ENCODE measurements around the gene CXCL16.

DNA sequence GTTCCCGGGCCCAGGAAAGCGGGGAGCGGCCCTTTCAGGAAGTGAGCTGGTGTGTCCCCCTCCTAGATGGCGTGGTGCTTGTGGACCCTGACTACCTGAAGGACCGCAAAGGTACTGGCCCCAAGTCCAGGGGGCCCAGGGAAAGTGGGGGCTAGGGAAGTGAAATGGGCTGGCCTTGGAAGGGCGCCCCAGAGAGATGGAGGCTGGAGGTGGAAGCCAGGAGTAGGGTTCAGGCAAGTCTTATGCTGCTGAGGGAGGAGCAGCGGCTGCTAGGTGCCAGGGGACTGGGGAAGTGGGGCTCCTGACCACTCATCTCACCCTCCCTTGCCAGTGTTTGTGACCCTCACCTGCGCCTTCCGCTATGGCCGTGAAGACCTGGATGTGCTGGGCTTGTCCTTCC is 23.6 kb downstream of the CXCL16 start:
- TF ChIP-seq CSDC2 (CRISPR knock-in tag; IDR thresholded peaks at IDR 0.05): no peak
- TF ChIP-seq PPARA (CRISPR knock-in tag; IDR thresholded peaks at IDR 0.05; ENCODE audit: borderline replicate concordance): no peak
- TF ChIP-seq TCF4 (CRISPR knock-in tag; IDR thresholded peaks at IDR 0.05; ENCODE audit: borderline replicate concordance): no peak
- TF ChIP-seq BACH2 (CRISPR knock-in tag; IDR thresholded peaks at IDR 0.05; ENCODE audit: borderline replicate concordance): no peak
- TF ChIP-seq ZNF8 (CRISPR knock-in tag; IDR thresholded peaks at IDR 0.05): no peak
- TF ChIP-seq, protein P1, sequence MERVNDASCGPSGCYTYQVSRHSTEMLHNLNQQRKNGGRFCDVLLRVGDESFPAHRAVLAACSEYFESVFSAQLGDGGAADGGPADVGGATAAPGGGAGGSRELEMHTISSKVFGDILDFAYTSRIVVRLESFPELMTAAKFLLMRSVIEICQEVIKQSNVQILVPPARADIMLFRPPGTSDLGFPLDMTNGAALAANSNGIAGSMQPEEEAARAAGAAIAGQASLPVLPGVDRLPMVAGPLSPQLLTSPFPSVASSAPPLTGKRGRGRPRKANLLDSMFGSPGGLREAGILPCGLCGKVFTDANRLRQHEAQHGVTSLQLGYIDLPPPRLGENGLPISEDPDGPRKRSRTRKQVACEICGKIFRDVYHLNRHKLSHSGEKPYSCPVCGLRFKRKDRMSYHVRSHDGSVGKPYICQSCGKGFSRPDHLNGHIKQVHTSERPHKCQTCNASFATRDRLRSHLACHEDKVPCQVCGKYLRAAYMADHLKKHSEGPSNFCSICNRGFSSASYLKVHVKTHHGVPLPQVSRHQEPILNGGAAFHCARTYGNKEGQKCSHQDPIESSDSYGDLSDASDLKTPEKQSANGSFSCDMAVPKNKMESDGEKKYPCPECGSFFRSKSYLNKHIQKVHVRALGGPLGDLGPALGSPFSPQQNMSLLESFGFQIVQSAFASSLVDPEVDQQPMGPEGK (CRISPR knock-in tag; IDR thresholded peaks at IDR 0.05; ENCODE audit: borderline replicate concordance): no peak
- TF ChIP-seq ZFP3 (CRISPR knock-in tag; IDR thresholded peaks at IDR 0.05): no peak
- no peak for TF ChIP-seq ZNF565 (CRISPR knock-in tag; conservative IDR thresholded peaks at IDR 0.05; ENCODE audit: low read depth)
- TF ChIP-seq ISL1 (CRISPR knock-in tag; IDR thresholded peaks at IDR 0.05): no peak

Data from SK-N-SH treated with all-trans-retinoic acid at 6 μM for 48 hours (cell line).